GM21825 (cell line): ENCODE measurements around the gene TMA7B.
"Not testable (repeated sequence)": the region's sequence is repeated elsewhere in the genome, so short reads cannot be mapped to it uniquely, and the experiment has no call there.

Source experiments
- ATAC-seq: cut with Tn5 transposase; IDR thresholded peaks from one replicate; pipeline ENCODE4 v1.9.1; 2021; ENCODE audit warnings: mild to moderate bottlenecking, moderate library complexity; ENCODE audit not compliant: unreplicated experiment

Gene TMA7B

DNA sequence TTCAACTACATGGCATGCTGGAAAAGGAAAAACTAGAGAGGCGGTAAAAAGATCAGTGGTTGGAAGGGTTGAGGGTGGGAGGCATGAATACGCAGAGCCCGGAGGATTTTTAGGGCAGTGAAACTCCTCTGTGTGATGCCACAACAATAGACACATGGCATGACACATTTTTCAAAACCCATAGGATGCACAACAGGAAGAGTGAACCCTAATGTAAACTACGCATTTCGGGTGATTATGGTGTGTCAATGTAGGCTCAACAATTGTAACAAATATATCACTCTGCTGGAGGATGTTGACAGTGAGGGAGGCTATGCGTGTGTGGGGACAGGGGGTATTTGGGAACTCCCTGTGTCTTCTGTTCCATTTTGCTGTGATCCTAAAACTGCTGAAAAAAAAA is 18.9 kb downstream of the TMA7B start:
- ATAC-seq = no peak

DNA sequence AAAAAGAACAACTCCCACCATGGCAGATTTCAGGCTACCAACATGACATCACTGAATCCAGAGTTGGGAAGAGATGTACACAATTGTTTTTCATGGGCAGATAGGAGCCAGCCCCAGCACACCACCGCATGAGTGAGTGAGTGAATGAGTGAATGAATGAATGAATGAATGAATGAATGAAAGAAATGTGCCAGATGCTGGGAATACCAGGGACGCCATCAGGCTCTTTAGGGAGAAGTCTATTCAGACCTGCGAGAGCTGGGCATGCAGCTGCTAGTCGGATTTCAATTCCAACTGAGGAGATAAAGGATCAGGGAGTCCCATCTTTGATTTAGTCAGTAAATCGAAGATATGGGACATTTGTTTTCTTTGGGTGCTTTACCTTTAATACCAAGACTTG is 19.3 kb downstream of the TMA7B start:
- ATAC-seq = no peak

DNA sequence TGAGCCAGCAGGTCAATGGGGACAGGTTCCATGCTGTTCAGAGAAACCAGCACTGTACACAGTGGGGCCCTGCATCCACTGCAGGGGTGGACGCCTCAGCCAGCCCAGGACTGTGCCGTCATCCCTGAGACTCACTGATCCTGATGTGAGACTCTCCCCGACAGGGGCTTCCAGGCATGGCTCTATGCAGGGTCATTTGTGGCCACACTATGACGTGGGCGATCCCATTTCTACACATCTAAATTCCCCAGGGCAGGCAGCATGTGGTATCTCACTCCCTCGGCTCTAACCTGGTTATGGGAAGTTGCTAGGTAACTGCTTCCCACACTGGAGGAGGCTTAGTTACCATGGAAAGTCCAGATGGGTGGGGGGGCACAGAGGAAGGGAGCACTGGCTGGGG is 20.4 kb downstream of the TMA7B start:
- no peak for ATAC-seq

DNA sequence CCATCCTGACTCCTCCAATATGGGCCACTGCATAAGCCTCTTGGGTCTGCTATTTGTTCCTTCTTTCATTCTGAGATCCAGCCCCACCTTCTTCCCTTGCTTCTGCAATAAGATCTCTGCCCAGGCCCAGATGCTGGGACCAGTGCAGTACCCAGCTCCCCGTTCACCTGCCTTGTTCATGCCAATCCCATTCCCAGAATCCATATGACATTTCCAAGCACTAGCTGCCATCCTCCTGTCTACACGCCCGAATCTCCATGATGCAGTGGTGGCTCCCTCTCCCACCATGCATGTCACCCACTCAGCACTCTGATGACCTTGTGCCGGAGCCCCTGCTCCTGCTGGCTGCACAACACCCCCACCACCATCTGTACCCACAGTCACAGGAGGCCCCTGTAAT is 23.1 kb downstream of the TMA7B start:
- no peak for ATAC-seq

DNA sequence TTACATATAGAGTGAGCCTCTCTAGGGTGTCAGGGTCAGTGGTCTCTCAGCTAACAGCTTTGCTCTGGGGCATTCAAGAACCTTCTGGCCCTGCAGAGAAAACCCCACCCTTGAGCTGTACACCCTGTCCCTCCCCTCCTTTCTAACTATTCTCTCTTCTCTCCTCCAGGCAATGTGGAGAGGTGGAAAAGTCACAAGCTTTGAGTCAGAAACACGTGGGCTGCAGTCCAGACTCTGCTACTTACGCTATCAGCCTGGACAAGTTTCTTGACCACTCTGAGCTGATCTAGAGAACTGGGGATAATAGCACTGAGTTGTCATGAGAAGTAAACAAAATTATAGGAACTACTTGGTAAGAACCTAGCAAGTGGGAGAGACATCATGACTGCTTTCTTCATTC is 23.8 kb downstream of the TMA7B start:
- ATAC-seq = no peak

DNA sequence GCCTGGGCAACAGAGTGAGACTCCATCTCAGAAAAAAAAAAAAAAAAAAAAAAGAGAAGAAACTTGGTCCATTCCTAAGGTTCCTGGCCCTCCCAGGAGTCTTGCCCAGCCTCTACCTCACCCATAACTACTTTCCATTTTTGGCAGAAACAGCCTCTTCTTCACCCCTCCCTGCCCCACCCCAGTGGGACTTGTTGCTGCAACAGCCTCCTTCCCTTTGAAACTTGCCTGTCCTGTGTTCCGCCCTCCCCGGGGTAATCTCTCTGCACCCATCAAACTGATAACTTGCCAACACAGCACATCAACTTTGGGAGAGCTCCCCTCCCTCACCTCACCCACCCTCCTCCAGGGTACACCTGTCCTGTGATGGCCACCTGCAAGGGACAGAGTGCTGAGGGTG is 24.5 kb downstream of the TMA7B start:
- ATAC-seq = no peak

DNA sequence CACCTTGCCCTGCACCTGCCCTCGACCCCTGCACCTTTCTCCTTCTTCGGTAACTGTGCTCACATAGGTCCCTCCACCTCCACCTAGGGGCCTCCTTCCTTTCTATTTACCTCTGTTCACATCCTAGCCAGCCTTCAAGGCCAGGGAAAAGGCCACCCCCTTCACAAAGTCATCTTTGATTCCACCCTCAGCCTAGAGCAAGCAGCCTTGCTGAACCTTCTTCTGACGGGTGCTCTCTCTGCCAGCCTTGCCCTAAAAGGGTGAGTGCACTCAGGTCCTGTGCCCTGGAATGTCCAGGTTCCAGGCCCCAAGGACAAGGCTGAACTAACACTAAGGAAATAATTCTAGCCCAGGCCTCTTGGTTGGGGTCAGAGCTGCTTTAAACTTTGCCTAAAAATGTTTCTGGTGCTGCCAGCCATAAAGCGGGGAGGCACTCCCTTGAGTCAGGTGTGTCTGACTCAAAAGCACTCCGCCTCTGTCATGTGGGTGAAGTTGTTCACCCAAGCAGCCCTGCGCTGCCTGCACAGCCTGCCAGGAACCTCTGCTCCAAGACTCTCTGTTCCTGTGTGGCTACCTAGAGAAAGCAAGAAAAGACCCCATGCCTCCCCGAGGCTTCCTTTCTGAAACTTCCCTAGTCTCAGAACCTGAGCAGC is 25.3 kb downstream of the TMA7B start:
- no peak for ATAC-seq

DNA sequence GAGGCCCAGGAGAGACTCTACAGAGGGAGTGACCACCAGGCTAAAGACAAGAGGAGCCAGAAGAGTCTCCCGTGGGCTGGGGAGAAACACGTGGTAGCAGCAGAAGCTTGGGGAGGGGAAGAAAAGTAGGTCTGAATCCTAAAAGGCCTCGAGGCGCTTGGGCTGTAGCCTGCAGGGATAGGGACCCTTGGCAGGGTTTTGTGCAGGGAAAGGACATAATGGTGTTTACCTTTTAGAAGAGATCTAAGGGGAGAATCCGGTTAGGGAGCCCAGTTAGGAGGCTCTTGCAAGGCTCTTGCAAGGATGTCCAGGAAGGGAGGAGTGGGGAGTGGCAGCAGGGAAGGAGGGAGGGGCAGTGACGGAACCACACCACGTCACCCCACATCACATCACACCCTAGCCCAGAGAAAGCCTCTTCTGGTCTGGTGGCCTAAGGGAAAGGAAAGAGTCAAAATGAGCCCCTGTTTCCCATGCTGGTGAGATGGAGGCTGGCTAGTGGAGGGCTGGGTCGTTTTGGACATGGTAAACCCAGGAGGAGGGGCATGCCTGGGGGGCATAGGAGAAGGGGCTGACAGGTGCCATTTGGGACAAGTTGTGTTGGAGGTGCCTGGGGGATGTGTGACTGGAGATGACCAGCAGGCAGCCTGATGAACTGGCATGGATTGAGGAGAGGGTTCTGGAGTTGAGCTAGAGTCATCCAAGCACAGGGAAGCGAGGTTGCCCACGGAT is 28.4 kb downstream of the TMA7B start:
- ATAC-seq = no peak

DNA sequence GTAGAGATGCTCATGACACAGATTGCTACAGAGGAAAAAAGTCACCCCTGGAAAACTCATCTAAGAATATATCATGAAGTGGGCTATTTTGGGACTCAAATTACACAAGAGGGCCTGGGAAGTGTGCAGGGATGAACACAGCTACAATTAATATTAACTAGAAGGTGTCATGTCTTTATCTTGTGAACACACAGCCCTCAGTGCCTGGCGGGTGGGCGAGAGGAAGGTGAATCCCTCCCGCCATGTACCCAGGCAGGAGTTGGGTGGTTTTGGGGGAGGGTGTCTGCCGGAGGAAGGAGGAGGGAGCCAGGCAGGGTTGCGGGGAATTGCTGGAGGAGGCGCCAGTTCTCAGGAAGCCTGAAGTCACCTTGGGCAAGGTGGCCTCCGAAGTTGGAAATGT is 29.4 kb downstream of the TMA7B start:
- ATAC-seq = no peak

DNA sequence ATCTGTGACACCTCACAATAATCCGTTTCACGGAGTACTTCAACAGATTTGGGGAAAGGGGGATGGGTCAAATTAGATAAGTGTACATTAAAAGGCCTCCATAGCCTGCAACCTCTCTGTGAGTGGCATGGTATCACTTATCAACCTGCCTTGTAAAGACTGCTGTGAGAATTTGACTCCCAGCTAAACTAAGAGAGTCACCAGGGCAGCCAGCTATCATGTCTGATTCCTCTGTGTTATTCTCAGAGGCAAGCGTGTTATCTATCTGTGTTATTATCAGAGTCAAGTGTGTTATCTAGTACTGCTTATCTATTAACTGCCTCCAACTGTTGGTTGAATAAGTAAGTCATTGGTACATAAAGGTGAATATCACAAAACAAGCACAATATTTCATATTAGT is 30.5 kb downstream of the TMA7B start:
- ATAC-seq = no peak

DNA sequence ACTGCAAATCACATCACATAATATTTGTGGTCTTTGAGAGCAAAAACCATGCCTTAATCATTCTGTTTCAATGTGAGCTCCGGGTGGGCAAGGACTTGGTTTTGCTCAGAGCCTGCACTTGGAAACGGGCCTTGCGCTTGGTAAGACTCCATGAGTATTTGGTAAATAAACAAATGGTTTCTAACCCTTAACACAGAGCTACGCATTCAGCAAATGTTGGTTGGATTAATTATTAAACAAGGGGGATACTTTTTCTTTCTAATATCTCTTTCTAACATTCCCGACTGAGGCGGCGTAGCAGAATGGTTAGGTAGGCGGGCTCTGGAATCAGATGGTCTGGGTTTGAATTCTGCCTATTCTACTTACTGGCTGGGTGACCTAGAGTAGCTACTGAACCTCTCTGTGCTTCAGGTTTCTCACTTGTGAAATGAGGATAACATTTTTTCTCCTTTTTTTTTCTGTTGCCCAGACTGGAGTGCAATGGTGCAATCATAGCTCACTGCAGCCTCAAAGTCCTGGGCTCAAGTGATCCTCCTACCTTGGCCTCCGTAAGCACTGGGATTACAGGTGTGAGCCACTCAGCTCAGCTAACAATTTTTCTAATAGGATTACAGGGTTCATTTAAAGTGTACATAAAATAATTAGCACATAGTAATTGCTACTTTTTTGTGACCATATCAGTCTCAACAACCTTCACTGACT is 31.1 kb downstream of the TMA7B start:
- no peak for ATAC-seq

DNA sequence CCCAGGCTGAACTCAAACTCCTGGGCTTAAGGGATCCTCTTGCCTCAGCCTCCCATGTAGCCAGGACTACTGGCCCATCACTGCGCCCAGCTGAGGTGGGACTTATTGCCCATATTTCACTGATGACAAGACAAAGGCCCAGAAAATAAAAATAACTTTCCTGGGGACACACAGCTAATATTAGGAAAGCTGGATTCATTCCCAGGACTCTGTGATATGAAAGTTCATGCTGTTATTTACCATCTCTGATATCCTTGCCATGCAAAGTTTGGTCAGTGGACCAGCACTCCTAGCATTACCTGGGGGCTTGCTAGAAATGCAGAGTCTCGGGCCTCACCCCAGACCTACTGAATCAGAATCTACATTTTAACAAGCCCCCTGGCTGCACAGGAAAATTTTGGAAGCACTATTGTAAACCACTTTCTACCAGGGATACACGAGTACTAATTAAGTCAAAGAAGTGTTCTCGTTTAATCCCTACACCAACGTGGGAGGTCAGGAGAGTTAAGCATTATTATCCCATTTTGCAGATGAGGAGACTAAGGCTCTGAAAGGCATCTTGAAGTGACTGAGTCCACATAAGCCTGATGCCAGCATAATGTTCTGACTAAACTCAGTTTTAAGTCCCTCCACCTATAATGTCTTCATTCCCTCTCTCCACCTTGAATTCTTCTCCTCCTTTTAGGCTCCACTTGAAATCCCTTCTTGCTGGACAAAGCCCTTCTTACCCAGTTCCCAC is 32.1 kb downstream of the TMA7B start:
- no peak for ATAC-seq

DNA sequence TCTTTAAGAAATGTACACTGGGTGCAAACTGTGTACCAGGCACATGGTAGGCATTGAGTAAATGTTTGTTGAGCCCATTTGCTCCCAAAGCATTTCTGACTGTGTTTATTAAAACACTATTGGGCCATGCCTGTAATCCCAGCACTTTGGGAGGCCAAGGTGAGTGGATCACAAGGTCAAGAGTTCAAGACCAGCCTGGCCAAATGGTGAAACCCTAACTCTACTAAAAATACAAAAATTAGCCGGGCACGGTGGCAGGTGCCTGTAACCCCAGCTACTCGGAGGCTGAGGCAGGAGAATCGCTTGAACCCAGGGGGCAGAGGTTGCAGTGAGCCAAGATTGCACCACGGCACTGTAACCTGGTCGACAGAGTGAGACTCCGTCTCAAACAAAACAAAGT is 32.7 kb downstream of the TMA7B start:
- ATAC-seq = not testable (repeated sequence)

DNA sequence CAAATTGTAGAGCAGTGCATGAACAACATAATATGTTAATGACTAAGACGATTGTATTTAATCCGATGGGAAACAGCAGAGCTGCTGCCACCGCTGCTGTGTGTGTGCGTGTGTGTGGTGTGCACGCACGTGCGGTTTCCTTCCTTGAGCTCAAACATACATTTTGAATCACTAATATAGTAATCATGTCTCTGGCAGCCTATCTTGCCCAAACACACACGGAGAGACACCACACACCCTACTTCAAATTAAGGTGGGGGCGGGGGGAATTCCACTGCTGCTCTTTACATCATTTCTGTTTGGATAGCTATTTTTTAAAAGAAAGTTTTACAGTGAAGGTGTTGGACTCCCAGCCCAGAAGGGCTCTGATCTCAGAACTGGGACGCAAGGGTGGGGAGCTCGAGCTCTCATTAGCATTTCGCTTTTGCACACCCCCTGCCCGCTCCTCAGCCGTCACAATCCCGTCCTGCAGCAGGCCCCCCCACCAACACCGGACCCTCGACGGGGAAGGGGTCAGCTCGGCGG is 33.9 kb downstream of the TMA7B start:
- no peak for ATAC-seq

DNA sequence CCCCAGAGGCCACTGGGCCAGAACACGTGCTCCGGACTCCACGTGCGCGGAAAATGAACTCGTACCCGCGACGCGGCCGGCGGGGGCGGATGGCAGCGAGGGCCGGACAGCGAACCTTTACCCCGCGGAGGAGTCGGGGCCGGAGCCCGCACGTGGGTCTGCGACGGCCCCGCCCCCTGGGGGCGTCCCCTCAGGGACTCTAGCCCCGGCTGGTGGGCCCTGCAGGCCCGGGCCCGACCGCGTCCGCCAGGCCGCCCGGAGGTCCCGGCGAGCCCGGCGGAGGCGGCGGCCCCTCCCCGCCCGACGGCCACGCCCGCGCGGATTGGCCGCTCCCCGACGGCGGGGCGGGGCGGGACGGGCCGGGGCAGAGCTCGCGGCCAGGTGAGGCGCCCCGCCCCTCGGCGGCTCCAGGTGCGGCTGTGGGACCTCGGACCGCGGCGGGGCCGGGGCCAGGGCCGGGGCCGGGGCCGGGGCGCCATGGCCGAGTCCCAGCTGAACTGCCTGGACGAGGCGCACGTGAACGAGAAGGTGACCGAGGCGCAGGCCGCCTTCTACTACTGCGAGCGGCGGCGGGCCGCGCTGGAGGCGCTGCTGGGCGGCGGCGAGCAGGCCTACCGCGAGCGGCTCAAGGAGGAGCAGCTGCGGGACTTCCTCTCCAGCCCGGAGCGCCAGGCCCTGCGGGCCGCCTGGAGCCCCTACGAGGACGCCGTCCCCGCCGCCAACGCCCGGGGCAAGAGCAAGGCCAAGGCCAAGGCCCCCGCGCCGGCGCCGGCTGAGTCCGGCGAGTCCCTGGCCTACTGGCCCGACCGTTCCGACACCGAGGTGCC is 34.6 kb downstream of the TMA7B start, which contains the start of gene FAM83F:
FAM83F (plus strand) TSS at position 389 of the 827 bp plus-strand sequence; CDS start at position 478, 89 bp downstream.
- ATAC-seq = no peak

DNA sequence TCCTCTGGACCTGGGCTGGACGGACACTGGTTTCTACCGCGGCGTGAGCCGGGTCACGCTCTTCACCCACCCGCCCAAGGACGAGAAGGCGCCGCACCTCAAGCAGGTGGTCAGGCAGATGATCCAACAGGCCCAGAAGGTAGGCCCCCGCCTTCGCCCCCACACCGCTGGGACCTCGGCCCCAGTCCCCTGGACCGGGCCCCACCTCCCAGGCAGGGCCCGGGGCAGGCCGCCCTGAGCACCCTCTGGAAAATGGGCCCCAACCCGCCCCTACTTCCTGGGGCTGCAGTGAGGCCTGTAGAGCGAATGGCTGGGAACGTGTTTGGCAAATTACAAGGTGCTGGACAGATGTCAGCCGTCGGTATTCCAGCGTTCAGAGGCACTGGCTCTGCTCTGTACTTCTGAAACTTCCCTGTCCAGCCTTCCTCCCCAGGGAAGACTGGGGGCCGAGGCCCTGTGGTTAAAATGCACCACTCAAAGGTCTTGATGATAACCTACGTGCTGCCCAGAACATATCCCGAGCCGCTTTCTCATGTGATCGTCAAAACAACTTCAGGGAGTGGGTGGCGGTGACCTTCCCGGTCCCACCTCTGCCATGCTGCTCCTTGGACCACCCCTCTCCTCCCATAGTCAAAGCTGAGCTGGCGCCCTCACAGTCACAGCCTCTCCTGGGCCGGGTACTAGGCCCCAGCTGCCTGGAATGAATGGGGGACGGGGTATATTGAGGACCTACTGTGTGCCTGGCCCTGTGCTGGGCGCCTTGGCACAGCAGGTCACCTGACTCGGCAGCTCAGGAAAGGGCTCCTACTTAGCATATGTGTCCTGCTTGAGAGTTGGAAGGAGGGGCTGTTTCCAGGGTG is 35.4 kb downstream of the TMA7B start:
- ATAC-seq = no peak

DNA sequence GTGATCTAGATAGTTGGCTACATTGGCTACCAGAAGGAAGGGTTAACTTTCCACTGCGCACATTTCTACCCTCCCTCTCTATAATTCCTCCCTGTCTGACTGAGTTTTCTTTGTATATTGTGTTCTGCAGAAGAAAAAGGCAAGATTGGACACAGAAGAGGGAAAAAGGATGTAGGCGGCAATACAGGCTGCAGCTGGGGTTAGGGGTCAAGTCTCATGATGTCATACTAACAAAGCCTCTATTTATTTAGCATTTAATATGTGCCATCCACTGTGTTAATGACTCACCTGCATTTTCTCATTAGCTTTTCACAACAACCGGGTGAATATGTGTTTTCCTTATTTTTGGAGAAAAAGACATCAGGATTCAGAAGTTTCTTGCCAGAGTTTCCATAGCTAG is 36.5 kb downstream of the TMA7B start:
- no peak for ATAC-seq

DNA sequence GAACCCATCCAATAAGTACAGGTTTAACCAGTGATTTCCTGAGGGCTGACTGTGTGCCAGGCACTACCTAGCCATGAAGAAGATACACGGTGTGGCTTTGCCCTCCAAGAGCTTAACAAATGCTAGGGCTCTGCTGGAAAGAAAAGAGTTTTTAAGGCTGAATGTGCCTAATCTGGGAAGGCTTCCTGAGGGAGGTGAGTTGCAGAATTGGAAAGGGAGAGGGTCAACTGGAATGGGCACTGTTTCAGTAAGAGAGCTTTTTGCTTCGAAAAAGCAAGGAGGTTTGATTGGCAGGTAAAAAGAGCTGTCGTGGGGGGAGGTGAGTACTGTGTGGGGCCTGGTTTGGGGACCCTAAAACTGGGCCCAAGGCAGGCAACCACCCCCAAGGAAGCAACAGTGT is 37.2 kb downstream of the TMA7B start:
- ATAC-seq = no peak
